Non-pigmented ciliary epithelial cell (primary cell): Measurements from ENCODE around the gene CYTH4.
"Not testable (repeated sequence)": the region's sequence is repeated elsewhere in the genome, so short reads cannot be mapped to it uniquely, and the experiment has no call there.

ENCODE experiments used
- DNase-seq: peaks from one replicate; pipeline ENCODE4 v3.0.0-alpha.2; 2010; ENCODE audit warnings: low read depth

CYTH4 gene

GRCh38 chr22:37310815-37311595 is 28.7 kb downstream of the CYTH4 start:
- no peak for DNase-seq

GRCh38 chr22:37311761-37312312 is 29.5 kb downstream of the CYTH4 start:
- DNase-seq: no peak

- no peak for DNase-seq
These were observed 30.4 kb downstream of the CYTH4 start for GRCh38 chr22:37312549-37313183.

- no peak for DNase-seq
These were observed 31.3 kb downstream of the CYTH4 start for GRCh38 chr22:37313376-37314314.

DNA sequence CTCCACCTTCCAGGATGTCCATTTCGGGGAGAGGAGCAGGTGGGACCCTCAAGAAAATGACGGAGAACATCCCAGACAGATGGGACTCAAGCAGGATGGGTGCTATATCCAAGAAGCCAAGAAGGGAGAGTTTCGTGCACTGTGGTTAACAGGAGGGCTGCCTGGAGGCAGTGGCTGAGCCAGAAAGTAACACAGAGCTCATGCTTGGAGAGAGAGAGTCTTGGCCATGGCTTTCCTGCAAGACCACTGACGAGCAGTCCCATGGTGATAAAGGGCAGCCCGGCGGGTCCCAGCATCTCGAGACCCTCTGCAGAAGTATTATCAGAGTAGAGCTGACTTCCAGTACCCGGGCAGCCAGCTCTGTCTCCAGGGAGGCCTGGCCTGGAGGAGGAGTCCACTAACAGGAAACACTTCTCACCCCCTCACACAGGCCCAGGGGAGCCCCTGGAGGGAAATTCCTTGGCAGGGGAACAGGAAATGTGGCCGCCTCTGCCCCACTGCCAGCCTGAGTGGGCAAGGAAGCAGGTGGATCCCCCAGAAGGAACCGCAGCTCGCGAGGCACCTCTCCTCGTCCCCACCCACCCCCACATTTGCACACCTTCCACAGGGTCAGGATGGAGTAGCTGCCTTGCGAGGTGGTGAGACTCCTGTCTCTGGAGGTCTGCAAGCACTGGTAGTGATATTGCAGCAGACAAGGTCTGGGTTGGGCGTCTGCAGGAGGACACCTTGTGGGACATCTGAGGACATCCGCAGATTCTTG is 32.2 kb downstream of the CYTH4 start:
- no peak for DNase-seq

GRCh38 chr22:37316405-37316804 is 34.1 kb downstream of the CYTH4 start:
- DNase-seq: no peak

GRCh38 chr22:37316875-37317371 is 34.6 kb downstream of the CYTH4 start:
- DNase-seq: peak; percentile 61

DNA sequence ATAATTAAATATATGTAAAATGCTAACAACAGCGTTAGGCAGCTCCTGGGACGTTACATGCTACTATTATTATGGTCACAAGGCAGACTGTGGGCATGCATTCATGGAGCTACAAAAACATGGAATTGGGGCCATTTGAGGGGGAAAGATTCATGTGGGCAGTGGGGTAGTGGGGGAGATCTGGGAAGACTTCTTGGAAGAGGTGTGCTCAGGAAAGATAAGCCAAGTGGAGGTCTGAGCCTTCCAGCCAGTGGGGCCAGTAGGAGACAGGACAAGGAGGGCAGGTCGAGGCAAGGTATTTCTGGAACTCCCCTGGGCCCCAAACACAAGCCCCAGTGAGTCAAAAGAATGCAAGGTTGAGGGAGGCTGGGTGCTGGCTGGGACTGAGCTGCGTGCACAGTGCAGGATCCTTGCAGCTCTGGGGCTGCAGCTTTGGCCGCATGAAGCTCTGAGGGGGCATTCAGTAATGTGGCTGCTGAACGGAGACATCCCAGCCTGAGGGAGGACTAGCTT is 35.4 kb downstream of the CYTH4 start:
- no peak for DNase-seq

GRCh38 chr22:37318364-37319109 is 36.2 kb downstream of the CYTH4 start:
- no peak for DNase-seq

DNA sequence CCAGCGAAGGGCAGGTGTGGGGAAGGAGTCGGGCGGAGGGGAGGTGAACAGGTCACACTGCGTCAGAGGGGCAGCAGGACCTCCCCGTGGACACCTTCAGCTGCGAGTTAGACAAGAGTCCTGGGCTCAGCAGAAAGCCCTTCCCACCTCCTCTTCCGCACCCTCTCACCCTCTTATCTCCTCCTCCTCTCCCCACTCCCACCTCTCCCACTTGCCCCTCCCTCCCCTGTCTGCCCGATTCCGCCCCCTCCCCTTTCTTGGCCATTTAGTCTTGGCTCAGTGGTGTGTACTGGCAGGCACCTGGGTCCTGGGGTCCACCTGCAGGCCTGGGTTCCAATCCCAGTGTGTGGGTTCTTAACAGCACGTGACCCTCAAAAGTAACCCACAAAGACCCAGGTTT is 37.2 kb downstream of the CYTH4 start:
- DNase-seq: no peak

- no peak for DNase-seq
These were observed 38.7 kb downstream of the CYTH4 start for GRCh38 chr22:37320726-37321677.

DNA sequence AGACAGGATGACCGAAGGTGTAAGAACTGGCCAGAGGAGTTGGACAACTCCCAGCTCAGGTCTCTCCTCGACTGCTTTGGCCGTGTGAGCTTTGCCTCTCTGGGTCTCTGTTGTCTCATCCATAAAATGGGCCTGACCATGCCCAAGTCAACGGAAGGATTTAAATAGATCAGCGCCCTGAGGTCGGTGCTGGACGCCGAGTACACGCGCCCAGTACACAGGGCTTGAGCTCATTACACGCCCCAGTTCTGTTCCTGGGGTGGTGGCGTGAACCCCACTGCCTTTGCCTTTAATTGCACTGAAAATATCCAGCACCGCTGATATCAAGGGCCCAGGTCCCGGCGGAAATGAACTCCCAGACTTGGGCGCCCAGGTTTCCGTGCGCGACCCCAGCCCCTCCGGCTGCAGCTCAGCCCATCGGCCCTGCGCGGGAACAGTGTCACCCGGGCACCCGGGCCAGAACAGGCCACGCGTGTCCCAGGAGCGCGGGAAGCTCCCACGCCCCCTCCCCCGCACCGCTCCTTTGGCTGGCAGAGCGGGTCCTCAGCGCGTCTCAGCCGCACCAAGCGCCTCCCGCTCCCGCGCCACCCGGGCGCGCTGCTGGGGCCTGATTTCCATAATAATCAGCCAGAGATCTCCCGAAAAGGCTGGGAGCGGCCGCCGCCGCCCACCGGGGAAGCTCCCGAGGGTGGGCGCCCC is 42.2 kb downstream of the CYTH4 start:
- no peak for DNase-seq

GRCh38 chr22:37325039-37325395 is 42.7 kb downstream of the CYTH4 start:
- DNase-seq: no peak

- DNase-seq: no peak
These were observed 44.4 kb downstream of the CYTH4 start for GRCh38 chr22:37326726-37327125.

GRCh38 chr22:37328017-37328416 is 45.7 kb downstream of the CYTH4 start:
- DNase-seq: peak; percentile 65

DNA sequence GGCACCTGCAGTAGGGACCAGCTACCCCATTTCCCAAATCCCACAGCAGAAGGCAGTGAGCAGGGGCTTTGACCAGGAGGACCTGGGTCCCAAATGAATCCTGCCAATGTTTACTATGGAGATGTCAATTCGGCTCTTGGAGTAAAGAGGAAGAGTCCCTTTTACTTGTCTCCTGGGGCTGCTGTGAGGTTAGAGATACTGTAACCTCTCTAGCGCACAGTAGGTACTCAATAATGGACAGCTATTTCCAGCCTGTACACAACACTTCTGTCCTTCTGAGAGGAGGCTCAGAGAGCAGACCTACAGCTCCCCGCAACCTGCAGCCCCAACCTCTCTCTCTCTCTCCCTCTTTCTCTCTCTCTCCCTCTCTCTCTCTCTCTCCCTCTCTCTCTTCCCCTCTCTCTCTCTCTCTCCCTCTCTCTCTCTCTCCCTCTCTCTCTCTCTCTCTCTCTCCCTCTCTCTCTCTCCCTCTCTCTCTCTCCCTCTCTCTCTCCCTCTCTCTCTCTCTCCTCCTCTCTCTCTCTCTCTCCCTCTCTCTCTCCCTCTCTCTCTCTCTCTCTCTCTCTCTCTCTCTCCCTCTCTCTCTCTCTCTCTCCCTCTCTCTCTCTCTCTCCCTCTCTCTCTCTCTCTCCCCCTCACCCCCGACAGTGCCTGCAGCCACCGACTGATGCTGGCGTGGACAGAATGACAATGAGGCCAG is 46.4 kb downstream of the CYTH4 start:
- not testable (repeated sequence) for DNase-seq

DNA sequence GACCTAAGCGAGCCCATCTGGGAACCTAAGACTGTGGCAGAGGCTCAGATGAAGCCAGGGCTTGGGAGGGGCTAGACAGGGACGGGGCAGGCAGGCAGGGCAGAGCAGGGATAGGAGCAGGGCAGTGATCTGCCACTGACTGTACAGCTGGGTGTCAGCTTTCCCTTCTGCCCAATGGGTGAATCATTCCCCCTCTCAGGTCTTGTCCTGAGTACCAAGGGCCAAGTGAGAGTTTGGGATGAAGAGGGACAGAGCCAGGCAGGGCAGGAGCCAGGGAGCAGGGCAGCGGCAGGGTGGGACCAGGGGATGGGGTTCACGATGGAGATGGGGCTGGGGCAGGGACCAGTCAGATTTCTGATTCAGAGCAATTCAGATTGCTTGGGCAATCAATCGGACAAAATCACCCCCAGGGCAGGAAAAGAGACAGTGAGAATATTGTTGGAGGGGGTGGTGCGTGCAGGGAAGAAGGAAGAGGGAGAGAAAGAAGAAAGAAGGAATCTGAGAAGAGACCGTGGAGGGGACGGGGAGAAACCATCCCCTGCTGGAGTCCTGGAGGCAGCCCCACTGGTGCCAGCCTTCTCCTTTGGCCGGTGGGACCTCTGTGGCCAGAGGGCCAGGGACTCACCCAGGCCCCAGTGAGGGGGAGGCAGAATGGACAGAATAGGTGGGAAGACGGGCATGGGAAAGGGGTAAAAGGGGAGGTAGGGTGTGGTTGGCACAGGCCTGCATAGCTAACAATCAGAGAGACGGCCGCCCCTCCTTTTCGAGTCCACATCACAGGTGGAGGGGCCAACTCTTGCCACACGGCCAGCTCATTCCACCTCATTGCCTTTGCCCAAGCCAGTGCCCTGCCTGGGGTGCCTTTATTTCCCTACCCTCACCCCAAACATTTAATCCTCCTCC is 47.2 kb downstream of the CYTH4 start:
- DNase-seq: no peak
